Cortex of kidney (tissue), 1 donor: Measurements from ENCODE around the gene STAP2.
"Not testable (repeated sequence)": the region's sequence is repeated elsewhere in the genome, so short reads cannot be mapped to it uniquely, and the experiment has no call there.

Experiments
- DNase-seq: peaks from one replicate; lab custom pipeline; 2025; lab: John Stamatoyannopoulos, UW

The STAP2 gene

GRCh38 chr19:4298810-4299550, 39.6 kb downstream of the STAP2 start:
- no peak for DNase-seq

GRCh38 chr19:4297901-4298809, 40.5 kb downstream of the STAP2 start:
- no peak for DNase-seq

GRCh38 chr19:4295972-4296771, 42.5 kb downstream of the STAP2 start:
- no peak for DNase-seq

GRCh38 chr19:4294389-4294788, 44.2 kb downstream of the STAP2 start:
- DNase-seq, result no peak

- DNase-seq, result no peak
Measured at GRCh38 chr19:4292515-4292914, 46.1 kb downstream of the STAP2 start.

DNA sequence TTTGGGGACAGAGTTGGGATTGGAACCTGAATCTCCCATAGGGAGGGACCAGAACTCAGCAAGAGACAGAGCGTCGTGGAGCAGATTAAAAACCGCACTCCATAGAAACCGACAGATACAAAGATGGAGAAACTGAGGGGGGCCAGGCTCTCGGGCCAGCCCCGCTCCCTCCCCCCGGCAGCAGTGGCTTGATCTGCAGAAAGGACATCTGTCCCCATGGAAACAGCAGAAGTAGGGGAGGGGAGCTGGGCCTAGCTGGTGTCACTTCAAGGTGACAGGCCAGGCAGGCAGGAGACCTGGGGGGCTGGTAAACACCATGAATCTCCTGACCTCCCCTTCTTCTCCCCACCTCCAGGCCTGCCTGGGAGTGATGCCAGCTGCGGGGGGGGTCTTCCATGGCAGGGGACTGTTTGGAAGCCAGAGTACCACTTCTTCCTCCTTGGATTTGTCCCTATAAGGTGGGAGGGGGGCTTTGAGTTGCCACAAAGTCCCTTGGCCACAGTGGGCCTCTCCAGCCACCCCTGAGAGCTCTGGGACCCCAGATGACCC, 47.4 kb downstream of the STAP2 start:
- DNase-seq, result no peak

DNA sequence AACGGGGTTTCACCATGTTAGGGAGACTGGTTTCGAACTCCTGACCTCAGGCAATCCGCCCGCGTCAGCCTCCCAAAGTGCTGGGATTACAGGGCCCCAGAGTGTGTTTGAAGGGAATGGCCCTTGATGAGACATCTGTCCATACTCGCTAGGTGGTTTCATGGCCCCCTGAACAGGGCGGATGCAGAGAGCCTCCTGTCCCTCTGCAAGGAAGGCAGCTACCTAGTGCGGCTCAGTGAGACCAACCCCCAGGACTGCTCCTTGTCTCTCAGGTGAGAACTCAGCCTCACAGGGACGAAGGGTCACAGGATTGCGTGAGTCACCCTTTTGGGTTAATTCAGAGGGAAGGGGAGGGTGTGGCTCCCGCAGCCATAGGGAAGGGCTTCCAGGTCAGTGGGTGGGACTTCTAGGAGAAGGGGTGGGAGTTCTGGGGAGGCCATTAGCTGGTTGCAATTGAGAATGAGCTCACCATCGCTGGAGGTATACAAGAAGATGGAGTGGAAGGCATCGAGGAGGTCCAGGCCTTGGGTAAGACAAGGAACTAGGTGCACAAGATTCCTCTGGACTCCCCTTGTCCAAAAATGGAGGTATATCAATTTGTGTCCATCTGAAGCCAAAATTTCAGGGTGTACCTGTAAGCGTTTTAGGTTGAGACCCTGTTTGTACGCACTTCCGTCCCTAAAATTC, 50.4 kb downstream of the STAP2 start:
- no peak for DNase-seq

DNA sequence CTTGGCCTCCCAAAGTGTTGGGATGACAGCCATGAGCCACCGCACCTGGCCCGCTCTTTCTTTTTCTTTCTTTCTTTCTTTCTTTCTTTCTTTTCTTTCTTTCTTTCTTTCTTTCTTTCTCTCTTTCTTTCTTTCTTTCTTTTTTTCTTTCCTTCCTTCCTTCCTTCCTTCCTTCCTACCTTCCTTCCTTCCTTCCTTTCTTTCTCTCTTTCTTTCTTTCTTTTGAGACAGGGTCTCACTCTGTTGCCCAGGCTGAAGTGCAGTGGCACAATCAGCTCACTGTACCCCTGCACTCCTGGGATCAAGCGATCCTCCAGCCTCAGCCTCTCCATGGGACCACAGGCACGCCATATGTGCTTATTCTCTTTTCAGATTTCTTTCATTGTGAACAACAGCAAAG, 52.5 kb downstream of the STAP2 start:
- not testable (repeated sequence) for DNase-seq

DNA sequence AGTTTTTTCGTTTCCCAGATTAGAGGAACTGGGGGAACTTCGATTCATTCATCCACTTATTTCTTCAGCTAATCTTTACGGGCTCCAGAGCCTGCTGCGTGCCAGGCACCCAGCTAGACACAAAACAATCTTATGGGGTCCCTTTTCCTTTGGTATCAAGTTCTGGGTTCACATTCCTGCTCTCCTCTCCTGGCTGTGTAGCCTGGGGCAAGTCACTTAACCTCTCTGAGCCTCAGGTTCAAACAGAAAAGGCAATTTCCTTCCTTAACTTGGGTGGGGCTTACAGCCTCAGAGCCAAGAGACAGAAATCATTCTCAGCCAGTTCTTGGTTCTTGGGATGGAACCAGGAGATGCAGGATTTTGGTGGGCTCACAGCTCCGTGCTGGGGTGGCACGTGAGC, 53.7 kb downstream of the STAP2 start:
- no peak for DNase-seq

- no peak for DNase-seq
Measured at GRCh38 chr19:4284176-4284958, 54.3 kb downstream of the STAP2 start.

DNA sequence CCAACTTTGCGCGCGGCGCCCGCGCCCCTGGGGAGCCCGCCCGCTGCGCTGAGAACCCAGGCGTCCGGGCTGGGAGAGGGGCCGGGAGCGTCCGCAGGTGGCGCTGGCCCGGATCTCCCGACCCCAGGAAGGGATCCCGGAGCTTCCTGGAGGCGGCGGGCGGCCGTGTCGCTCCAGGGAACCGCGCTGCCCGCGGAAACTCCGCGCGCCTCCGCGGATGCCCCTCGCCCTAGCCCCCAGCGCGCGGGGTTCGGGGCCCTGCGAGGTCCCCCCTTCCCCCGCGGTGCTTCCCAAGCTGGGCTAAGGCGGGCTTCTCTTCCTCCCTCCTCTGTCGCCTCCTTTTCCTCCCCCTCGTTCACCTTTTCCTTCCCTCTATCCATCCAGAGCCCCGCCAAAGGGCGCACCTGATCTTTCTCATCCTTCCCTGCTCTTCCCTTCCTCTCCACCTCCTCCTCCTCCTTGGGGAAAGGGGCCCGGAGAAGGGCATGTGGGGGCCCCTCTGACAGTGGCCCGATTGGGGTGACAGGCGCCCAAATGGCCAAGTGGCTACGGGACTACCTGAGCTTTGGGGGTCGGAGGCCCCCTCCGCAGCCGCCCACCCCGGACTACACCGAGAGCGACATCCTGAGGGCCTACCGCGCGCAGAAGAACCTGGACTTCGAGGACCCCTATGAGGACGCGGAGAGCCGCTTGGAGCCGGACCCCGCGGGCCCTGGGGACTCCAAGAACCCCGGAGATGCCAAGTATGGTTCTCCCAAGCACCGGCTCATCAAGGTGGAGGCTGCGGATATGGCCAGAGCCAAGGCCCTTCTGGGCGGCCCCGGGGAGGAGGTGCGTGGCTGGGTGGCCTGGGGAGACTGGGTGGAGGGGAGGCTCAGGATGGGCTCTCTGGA, 58.9 kb downstream of the STAP2 start:
- DNase-seq, result no peak

DNA sequence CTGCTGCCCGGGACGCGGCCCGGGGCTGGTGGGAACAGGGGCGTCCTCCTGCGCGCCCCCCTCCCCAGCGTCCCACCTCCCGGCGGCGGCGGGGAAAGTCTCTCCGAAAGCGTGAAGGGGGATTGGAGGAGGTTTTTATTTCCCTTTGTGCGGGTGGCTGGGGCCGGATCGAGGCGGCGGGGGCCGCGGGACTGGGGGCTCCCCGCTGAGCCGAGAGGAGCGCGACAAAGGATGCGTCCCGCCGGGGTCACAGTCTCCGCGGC, 59.4 kb downstream of the STAP2 start:
- no peak for DNase-seq

DNA sequence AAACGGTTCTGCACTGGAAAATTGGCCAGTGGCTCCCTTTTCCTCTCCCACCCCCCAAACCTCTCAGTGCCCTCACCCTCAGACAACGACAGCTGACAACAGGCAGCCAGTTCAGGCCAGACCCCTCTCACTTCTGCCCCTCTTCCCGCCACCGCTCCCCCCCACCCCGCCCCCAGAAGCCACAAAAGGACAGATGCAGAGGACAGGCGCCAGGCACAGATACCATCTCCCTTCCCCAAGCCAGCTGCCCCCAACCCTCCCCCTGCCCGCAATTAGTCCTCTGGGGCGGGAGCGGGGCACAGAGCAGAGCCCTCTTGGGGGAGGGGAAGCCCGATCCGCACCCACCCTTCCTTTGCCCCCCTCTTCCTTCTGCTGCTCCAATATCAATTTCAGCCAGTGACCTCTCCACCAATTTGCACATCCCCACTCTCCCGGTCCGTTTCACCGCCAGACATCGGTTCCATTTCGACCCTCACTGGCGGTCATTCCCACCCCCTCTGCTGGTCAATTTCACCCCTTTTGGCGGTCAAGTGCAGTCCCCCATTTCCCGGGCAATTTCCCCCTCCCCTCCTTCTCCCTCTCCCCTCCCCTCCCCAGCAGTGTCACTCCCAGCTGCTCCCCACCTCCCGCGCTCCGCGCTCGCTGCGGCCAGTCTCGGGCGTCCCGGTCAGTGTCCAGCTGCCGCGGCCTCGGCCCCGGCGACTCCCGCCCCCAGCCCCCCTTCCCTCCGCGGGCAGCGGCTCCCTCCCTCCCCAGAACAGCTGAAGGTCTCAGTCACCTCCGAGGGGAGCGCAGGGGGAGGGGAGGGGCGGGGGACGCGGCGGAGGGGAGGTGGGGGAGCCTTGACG, 60.0 kb downstream of the STAP2 start, which contains the start of gene SHD:
SHD (plus strand) TSS at position 848 of the 848 bp plus-strand sequence. CDS start 798 bp downstream, outside the sequence.
- DNase-seq, result no peak

GRCh38 chr19:4278010-4278409, 60.6 kb downstream of the STAP2 start:
- DNase-seq, result no peak

DNA sequence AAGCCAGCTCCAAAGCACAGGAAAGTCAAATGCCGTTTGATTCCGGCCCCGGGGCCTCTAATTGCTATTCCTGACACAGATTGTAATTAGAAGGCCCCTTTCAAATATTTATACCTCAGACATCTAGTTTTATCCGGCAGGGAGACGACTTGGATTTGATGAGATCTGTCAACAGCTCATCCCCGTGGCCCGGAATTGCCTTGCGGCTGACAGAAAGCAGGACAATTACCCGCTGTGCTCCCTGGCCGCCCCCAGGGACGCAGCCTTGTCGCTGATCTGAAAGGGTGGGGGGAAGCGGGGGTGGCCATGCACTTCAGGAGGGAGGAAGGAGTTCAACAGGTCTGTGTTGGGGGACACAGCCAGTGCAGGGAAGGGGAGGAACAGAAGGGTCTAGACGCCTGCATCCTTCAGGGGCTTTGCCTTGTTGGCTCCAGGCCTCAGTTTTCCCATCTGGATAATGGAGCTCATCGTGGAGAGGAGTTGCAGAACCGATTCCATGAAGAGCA, 61.4 kb downstream of the STAP2 start:
- no peak for DNase-seq

DNA sequence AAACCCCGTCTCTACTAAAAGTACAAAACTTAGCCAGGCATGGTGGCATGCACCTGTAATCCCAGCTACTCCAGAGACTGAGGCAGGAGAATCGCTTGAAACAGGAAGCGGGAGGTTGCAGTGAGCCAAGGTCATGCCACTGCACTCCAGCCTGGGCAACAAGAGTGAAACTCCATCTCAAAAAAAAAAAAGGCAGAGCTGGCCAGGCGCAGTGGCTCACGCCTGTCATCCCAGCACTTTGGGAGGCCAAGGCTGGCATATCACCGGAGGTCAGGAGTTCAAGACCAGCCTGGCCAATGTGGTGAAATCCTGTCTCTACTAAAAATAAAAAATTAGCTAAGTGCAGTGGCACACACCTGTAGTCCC, 64.3 kb downstream of the STAP2 start:
- not testable (repeated sequence) for DNase-seq
